ENCODE results near the gene SH2D4B. TPM values are rescaled to one million over a fixed set of nuclear protein-coding genes. Genes with fewer than 3 reads are reported as not detected.

Gene SH2D4B
- total RNA-seq, 4 donors from 2014 or later, result 0.18 to 0.23 TPM; not detected in 2

- Histone ChIP-seq H3K4me3 (no peak overlapping the region), H3K36me3 (no peaks in the 10 kb centered on the region), H3K4me1 (no peaks in the 10 kb centered on the region), H3K9me3 (no peaks in the 10 kb centered on the region), H3K27ac (no peak overlapping the region), H3K27me3 (no peaks in the 10 kb centered on the region)
- 61% methylated on average over 1 of the region's 1 CpG for WGBS
- TF ChIP-seq, protein P1, sequence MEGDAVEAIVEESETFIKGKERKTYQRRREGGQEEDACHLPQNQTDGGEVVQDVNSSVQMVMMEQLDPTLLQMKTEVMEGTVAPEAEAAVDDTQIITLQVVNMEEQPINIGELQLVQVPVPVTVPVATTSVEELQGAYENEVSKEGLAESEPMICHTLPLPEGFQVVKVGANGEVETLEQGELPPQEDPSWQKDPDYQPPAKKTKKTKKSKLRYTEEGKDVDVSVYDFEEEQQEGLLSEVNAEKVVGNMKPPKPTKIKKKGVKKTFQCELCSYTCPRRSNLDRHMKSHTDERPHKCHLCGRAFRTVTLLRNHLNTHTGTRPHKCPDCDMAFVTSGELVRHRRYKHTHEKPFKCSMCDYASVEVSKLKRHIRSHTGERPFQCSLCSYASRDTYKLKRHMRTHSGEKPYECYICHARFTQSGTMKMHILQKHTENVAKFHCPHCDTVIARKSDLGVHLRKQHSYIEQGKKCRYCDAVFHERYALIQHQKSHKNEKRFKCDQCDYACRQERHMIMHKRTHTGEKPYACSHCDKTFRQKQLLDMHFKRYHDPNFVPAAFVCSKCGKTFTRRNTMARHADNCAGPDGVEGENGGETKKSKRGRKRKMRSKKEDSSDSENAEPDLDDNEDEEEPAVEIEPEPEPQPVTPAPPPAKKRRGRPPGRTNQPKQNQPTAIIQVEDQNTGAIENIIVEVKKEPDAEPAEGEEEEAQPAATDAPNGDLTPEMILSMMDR (IDR thresholded peaks at IDR 0.05), result no peak
- DNase-seq (ENCODE audit: low spot score in 2 of 2), result no peak
Observed at GRCh38 chr10:80684259-80684658, 146.6 kb downstream of the SH2D4B start.

GRCh38 chr10:80685355-80685754, 147.7 kb downstream of the SH2D4B start:
- no peak for DNase-seq (ENCODE audit: low spot score in 2 of 2)
- WGBS, result 83% methylated on average over 4 of the region's 4 CpGs
- TF ChIP-seq, protein P1 (IDR thresholded peaks at IDR 0.05), result no peak
- TF ChIP-seq POLR2A (IDR thresholded peaks at IDR 0.05) (no peak), EP300 (IDR thresholded peaks at IDR 0.05) (no peak), POLR2AphosphoS5 (IDR thresholded peaks at IDR 0.05) (no peak)

DNA sequence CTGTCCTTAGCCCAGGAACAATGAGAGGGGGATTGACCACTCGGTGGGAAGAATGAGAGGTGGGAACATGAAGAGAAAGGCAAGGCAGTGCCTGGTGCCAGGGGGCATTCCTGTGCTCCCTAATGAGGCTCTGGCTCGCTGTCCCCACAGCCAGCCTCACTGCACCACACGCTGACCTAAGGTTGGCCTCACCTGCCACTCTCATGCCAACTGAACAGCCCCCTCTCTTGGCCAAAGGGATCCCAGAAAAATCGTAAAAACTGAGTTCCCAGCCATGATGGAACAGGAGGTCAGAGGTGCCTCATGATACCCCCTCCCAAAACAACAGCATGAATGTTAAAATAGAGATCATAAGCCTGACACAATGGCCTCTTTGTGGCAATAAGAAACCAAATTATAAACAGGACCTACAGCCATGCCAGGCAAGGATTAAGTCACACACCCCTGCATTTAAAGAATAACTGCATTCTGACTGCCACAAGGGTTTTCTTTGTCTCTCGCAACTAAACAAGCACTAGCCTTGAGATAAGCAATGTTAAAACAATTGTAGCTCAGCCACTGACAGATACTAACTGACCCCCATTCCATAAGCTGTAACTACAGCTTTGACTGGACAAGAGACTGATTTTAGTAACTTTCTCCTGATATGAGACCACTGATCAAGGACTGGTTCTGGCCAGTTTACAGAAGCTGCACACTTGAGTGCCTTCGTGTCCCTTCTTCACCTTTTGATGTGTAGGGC, 149.2 kb downstream of the SH2D4B start:
- Histone ChIP-seq H3K4me1 (no peaks in the 10 kb centered on the region), H3K9me3 (no peaks in the 10 kb centered on the region), H3K27me3 (no peaks in the 10 kb centered on the region), H3K4me3 (no peak overlapping the region), H3K27ac (no peak overlapping the region), H3K36me3 (no peaks in the 10 kb centered on the region)
- TF ChIP-seq POLR2A (IDR thresholded peaks at IDR 0.05) (no peak), POLR2AphosphoS5 (IDR thresholded peaks at IDR 0.05) (no peak), EP300 (IDR thresholded peaks at IDR 0.05) (no peak)
- TF ChIP-seq, protein P1 (IDR thresholded peaks at IDR 0.05), result no peak
- 71% methylated on average over 6 of the region's 6 CpGs for WGBS
- DNase-seq (ENCODE audit: low spot score in 2 of 2), result no peak

More at GRCh38 chr10:80685355-80685754, 147.7 kb downstream of the SH2D4B start:
- no peak overlapping the region for H3K4me3 ChIP-seq
- H3K4me1 ChIP-seq, result no peaks in the 10 kb centered on the region
- H3K36me3 ChIP-seq, result no peaks in the 10 kb centered on the region
- H3K27ac ChIP-seq, result no peak overlapping the region
- no peaks in the 10 kb centered on the region for H3K27me3 ChIP-seq
- no peaks in the 10 kb centered on the region for H3K9me3 ChIP-seq

DNA sequence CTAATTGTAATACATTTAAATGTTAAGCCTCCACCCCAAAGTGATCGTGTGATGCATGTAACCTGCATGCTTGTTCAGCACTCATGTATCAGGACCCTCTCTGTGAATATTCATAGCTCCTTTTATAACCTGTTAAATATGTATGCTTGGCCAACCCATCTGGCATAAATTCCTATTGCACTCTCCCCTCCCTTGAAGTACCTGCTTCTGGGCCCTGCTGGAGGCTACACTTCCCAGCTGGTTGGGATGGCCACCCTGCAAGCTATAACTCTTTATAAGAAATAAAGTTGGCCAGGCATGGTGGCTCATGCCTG, 149.7 kb downstream of the SH2D4B start:
- no peaks in the 10 kb centered on the region for H3K4me1 ChIP-seq
- 89% methylated on average over 1 of the region's 1 CpG for WGBS
- H3K4me3 ChIP-seq, result no peak overlapping the region

GRCh38 chr10:80690434-80690833, 152.7 kb downstream of the SH2D4B start:
- Histone ChIP-seq H3K9me3 (no peaks in the 10 kb centered on the region), H3K4me3 (no peak overlapping the region), H3K27me3 (no peaks in the 10 kb centered on the region), H3K4me1 (no peaks in the 10 kb centered on the region), H3K36me3 (no peaks in the 10 kb centered on the region), H3K27ac (no peak overlapping the region)
- no peak for DNase-seq (ENCODE audit: low spot score in 2 of 2)
- TF ChIP-seq EP300 (IDR thresholded peaks at IDR 0.05) (no peak), POLR2AphosphoS5 (IDR thresholded peaks at IDR 0.05) (no peak), POLR2A (IDR thresholded peaks at IDR 0.05) (no peak)
- TF ChIP-seq, protein P1 (IDR thresholded peaks at IDR 0.05), result no peak

More for the DNA sequence above, 149.7 kb downstream of the SH2D4B start:
- Histone ChIP-seq H3K27me3 (no peaks in the 10 kb centered on the region), H3K9me3 (no peaks in the 10 kb centered on the region), H3K27ac (no peak overlapping the region), H3K36me3 (no peaks in the 10 kb centered on the region)
- DNase-seq (ENCODE audit: low spot score in 2 of 2), result no peak
- TF ChIP-seq, protein P1 (IDR thresholded peaks at IDR 0.05), result no peak
- no peak for TF ChIP-seq POLR2AphosphoS5 (IDR thresholded peaks at IDR 0.05)
- TF ChIP-seq POLR2A (IDR thresholded peaks at IDR 0.05), result no peak
- no peak for TF ChIP-seq EP300 (IDR thresholded peaks at IDR 0.05)
